Measurements from ENCODE around the gene LMOD3.

The LMOD3 gene

GRCh38 chr3:69058180-69058946, 64.0 kb downstream of the LMOD3 start:
- no peak for DNase-seq (ENCODE audit: low read depth in 2 of 2)
